ENCODE results near the gene KMT5C.

Gene KMT5C

DNA sequence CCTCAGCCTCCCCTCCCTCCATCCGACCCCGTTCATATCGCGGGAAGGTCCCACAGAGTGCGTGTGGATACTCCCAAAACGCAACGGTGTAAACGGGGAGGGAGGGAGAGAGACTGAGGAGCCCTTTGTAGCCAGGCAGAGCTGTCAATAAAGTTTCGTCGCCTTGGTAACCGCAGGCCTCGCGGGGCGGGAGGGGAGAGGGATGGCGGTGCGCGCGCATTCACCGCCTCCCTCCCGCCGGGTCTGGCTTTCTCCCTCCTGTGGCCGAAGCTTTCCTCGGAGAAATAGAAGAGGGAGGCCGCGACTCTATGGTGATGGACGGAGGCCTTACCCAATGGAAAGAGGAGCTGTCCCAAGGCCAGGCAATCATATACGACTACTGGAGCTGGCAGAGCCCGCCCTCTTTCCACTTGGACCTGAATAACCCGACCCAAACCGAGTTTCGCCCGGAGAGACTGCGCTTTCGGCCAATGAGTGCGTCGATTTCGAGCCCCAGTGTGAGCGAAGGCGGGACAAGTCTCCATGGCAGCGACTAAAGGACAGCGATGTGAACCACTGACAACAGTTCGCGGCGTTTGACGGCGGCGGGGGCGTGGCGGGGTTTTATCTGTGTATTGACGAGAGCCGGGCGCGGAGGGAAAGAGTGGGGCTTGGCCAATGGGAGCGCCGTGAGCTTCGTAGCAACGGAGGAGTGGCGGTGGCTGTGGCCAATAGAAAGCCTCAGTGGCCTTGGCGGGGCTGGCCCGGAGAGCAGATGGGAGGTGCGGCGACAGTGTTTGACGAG lies at the start of gene KMT5C:
Gene KMT5C (plus strand): TSS at position 772 of the 784 bp plus-strand sequence. CDS start 2,061 bp downstream, outside the sequence.
- peak; percentile 100 for DNase-seq

DNA sequence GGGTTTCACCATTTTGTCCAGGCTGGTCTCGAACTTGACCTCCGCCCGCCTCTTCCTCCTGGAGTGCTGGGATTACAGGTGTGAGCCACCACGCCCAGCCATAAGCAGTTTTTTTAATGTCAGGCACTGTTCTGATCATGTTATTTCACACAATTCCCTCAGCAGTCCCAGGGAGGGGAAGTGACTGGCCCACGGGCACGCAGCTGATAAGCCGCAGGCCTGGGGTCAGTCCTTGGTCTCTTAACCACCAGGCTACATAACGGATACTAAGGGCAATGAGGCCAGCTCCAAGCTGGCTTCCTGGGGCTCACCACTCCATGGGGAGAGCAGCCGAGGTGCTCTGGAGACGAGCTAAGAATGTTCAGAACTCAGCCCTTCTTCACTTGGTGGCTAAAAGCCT lies 42.4 kb upstream of the KMT5C start:
- no peak for DNase-seq

DNA sequence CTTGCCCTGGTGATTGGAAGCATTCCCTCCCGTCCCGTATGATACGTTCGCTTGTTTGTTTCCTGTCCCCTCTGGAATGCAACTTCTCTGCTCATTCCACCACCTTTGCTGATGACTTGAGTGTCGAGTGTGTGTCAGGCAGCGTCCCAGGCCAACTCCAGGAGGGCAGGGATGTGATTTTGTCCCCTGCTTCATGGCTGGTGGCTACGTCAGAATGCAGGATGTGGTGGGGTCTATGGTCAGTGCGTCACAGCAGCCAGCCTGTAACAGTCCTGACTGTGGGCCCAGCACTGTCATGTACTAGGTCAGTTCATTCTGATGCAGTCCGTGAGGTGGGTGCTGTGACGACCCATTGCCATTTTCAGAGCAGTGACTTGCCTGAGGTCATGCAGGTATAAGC lies 39.7 kb upstream of the KMT5C start:
- DNase-seq: no peak

DNA sequence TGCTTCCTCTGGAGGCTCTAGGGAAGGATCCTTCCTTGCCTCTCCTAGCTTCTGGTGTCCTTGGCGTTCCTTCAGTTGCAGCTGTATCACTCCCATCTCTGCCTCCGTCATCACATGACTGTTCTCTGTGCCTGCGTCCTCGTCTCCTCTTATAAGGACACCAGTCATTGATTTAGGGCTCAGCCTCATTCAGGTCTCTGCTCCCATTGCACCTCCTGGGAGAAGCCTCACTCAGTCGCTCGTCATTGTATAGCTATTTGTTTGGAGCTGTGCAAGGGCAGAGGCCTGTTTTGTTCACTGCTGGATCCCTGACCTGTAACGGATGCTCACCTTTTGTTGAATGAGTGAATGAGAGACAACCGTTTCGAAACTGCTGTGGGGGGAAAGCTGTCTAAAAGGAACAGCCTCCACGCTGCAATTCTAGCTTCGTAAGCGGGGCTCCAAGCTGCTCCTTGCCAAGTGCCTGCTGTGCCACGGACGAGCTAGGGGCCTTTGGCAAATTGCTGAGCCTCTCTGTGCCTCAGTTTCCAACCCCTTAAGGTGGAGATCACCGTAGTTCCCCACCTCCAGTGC lies 38.7 kb upstream of the KMT5C start:
- no peak for DNase-seq

DNA sequence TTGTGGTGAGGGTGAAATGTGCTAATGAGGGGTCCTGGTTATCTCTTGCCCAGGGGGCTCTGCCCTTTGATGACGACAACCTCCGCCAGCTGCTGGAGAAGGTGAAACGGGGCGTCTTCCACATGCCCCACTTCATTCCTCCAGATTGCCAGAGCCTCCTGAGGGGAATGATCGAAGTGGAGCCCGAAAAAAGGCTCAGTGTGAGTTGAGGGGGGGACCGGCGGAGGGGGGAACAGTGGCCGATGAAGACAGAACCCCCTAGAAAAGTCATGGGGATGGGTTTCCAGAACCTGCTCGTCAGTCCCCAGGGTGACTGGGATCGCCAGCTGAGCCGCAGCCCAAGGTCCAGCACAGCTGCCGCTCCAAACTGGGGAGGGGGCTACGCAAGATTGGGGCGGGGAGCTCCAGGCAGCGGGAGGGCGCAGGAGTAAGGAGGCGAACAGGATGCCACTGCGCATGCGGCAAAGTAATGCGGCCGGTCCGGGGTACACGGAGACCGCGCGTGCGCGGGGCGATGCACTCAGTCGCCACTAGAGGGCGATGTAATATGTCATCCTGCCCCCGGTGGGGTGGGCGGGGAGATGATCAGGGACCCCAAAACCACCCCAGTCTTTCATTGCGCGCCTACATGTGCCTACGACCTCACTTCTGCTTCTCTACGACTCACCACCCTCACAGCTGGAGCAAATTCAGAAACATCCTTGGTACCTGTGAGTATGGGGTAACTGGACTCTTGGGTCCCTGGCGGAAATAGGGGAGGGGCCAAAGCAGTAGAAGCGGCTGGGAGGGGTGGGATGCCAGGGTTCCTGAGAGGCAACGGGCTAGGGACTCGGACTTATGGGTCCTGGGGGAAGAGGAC lies 38.0 kb upstream of the KMT5C start:
- peak; percentile 68 for DNase-seq

DNA sequence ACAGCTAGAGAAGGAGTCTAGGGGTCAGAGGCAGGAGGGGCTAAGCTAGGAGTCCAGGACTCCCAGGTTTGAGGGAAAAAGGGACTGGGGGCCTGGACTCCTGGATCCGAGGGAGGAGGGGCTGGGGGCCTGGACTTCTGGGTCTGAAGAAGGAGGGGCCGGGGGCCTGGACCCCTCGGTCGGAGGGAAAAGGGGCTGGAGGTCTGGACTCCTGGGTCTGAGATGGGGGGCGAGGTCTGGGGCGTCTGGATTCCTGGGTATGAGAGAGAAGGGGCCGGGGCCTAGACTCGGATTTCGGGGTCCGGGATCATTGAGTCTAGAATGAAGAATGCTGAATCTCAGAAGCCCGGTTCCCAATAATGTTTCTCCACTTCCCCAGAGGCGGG lies 37.4 kb upstream of the KMT5C start:
- DNase-seq: no peak

DNA sequence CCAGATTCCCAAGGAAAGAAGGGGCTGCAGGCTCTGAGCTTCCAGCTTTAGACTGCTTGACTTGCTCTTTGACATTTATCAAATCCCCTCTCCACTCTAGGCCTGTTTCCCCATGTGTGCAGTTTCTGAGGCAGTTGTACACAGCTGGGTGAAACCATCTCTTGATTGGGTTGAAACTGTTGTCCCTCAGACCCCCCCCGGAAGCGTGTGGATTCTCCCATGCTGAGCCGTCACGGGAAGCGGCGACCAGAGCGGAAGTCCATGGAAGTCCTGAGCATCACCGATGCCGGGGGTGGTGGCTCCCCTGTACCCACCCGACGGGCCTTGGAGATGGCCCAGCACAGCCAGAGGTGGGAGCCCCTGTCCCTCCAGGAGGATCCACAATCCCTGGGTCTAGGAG lies 36.2 kb upstream of the KMT5C start:
- no peak for DNase-seq

DNA sequence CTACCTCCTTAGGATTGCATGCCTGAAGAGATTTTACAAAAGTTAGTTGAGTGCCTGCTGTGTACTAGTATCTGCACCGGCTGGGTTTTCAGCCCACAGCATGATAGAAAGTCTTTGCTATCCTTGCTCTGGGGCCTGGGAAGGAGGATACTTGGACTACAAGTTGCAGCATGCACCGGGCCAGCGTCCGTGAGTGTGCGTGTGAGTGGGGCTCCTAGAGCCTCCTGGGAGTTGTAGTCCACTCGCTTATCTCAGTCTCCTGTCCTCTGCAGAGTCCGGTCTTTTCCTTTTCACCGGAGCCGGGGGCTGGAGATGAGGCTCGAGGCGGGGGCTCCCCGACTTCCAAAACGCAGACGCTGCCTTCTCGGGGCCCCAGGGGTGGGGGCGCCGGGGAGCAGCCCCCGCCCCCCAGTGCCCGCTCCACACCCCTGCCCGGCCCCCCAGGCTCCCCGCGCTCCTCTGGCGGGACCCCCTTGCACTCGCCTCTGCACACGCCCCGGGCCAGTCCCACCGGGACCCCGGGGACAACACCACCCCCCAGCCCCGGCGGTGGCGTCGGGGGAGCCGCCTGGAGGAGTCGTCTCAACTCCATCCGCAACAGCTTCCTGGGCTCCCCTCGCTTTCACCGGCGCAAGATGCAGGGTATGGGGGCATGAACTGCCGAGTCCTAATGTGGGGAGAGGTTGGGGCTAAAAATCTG lies 35.2 kb upstream of the KMT5C start:
- no peak for DNase-seq

DNA sequence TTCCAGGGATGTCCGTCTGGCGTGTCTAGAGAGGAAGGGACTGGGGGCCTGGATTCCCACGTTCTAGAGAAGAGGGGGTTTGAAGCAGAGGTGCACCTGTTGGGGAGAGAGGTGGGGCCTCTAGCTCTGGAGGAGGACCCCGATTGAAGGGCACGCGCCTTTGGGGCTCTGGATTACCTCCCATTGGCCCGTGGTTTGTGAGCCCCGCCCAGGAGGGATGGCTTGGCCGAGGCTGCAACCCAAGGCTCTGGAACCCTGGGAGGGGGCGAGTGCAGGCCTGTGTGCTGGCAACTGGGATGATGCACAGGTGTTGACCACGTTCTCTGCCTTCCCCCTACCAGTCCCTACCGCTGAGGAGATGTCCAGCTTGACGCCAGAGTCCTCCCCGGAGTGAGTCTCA lies 34.7 kb upstream of the KMT5C start:
- no peak for DNase-seq

DNA sequence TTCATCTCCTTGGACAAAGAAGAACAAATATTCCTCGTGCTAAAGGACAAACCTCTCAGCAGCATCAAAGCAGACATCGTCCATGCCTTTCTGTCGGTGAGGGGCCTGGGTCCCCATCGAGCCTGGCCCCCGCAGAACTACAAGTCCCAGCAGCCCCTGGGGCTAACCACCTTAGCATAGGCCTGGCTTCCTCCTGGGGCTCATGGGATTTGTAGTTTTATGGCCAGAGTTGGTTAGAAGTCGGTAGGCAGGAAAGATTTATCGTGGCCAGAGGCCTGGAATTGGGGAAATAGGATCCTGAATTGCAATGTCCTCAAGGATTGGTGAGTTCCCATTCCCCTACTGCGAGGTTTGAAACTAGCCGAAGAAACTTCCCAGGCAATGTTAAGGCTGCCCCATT lies 34.2 kb upstream of the KMT5C start:
- DNase-seq: no peak

DNA sequence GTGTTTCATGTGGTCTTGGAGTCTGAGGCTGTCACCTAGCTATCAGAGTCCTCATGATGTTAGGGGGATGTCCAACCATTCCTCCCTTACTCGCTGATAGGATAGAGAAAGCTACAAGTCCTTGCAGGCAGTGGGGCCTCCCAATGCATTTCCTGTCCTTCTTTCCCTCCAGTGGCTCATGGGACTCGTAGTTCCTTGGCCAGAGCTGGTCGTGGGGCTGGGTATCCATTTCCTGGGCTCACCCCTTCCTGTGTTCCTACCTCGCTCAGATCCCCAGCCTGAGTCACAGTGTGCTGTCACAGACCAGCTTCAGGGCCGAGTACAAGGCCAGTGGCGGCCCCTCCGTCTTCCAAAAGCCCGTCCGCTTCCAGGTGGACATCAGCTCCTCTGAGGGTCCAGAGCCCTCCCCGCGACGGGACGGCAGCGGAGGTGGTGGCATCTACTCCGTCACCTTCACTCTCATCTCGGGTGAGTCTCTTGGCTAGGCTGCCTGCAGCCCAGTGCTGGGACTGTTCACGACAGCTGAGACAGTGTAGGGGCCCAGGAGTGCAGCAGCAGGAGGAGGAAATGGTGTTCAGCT lies 33.6 kb upstream of the KMT5C start:
- DNase-seq: no peak

DNA sequence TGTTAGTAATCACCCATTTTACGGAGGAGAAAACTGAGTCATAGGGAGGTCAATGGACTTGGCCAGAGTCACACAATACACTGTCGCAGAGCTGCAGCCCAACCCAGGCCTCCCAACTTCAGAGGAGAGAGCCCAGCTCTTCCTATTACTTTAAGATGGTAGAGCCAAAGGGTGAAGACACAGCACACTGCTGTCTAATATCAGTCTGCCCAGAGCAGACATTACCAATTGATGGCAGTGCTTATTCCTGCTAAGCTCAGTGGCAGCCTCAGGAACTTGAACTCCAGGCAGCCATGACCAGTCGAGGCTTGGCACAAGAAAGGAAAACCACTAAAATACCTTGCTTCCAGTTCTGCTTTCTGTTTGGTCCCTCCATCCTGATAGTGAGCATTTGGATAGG lies 33.0 kb upstream of the KMT5C start:
- DNase-seq: no peak

DNA sequence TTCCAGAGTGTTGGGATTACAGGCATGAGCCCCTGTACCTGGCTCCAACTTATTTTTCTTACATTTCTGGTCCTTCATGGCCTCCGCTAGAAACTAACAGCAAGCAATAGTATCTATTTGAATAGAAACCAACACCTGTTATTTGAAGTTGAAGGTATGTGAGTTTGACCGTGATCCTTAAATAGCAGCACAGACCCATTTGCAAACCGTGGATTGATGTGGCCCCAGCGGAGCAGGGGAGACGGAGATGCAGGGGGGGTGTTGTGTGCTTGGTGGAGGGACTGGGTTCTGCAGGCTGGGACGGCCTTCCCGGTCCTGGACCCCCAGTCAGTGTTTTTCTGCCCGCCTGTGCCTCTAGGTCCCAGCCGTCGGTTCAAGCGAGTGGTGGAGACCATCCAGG lies 31.4 kb upstream of the KMT5C start:
- DNase-seq: no peak

DNA sequence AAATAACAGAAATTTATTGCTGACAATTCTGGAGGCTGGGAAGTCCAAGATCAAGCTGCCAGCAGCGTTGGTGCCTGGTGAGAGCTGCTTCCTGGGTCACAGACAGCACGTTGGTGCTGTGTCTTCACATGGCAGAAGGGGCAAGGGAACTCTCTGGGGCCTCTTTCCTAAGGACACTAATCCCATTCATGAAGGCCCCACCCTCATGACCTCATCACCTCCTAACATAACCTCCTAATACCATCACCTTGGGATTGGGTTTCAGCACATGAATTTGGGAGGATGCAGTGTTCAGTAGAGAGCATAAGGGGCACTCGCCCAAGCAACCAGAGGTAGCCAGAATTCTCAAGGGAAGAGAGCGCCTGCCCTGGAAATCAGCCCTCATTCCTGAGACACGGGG lies 30.2 kb upstream of the KMT5C start:
- no peak for DNase-seq

DNA sequence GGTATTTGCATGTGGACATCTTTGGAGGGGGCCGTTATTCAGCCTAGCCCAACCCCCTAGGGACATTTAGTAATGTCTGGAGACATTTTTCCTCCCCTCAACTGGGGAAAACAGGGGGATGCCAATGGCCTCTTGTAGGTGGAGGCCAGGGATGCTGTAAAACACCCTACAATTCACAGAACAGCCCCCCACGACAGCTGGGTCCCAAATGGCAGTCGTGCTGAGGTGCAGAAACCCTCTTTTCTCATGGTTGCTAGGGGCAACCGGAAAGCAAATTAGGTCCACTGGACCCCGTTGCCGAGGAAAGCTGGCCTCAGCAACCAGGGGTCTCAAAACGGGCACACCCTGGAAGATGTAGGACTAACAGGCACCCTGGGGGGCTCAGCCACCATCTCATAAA lies 29.2 kb upstream of the KMT5C start:
- DNase-seq: no peak

DNA sequence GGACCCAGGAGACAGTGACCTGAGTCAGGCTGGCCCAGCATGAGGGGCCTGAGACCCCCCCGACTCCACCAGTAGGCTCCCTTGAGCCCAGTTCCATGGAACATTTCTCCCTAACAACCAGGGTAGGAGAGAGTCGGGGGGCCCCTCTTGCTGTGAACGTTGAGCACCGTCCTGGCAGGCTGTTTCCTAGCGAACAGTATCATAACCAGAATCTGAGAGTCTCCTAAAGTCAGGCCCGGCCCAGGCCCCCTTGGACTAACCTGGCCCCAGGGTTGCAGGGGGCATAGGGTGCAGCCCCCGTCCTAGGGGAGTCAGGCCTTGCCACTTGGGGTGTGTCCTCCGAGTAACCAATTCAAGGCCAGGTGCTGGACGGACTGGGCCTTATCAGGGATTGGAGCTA lies 28.3 kb upstream of the KMT5C start:
- no peak for DNase-seq

DNA sequence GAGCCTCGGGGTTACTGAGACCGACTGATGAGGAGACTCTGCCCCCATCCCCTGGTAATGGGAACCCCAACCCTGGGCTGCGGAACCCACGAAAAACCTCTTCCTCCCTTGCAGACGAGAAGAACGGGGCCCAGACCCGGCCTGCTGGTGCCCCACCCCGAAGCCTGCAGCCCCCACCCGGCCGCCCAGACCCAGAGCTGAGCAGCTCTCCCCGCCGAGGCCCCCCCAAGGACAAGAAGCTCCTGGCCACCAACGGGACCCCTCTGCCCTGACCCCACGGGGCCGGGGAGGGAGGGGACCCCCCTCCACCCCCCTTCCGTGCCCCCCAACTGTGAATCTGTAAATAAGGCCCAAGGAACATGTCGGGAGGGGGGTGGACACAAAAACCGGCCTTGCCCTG lies 27.9 kb upstream of the KMT5C start:
- no peak for DNase-seq

DNA sequence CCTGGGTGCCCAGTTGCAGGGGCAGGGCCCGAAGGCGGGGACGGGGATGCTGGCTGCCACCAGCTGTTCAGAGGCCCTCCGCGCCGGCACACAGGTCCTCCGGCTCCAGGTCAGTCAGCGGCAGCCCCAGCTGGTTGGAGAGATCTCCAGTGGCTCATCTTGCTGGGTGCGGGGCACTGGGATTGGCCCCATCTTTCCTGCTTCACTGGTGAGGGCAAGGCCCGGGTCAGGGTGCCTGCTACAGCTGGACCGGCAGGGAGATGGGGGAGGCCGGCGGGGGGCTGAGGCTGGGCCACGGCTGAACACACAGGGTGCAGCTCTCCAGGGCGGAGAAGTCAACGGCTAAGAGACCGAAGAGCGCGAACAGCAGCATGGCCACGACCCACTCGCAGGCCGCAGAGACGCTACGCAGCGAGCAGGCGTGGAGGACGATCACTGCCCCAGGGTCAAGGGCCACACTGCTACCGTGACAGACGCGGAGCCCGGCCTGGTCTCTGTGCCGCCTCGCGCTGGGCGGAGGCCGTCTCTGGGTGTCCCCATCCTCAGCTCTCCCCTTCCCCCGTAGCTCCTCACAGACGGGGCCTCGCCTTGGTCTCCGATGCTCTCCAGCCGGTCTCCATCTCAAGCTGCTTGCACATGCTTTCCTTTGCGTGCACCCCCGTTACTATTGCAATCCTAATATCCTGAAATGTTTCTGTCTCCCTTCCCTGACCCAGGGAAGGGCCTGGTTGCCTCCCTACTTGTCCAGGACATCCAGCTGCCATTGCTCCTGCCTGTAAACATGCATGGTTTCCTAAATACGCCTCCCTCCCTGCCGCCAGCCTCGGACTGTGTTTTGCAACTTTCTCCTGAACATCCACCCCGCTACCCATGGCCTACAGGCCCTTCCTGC lies 26.8 kb upstream of the KMT5C start:
- DNase-seq: no peak

DNA sequence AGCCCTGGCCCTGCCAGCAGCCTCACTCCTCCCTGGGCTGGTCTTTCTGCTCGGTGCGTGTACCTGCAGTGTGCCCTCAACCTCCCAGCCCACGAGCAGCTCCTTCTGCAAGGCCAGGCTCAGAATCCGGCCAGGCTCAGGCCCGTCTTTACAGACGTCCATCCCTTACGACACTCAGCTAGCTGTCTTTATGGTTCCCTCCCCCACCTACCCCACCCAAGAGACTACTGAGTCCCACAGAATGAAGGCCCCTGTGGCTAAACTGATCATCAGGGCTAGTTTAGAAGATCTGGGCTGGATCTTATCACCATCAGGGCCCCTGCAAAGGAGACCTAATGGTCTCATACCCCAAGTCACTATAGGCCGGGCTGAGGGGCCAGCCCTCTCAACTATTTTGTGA lies 25.3 kb upstream of the KMT5C start:
- DNase-seq: no peak

DNA sequence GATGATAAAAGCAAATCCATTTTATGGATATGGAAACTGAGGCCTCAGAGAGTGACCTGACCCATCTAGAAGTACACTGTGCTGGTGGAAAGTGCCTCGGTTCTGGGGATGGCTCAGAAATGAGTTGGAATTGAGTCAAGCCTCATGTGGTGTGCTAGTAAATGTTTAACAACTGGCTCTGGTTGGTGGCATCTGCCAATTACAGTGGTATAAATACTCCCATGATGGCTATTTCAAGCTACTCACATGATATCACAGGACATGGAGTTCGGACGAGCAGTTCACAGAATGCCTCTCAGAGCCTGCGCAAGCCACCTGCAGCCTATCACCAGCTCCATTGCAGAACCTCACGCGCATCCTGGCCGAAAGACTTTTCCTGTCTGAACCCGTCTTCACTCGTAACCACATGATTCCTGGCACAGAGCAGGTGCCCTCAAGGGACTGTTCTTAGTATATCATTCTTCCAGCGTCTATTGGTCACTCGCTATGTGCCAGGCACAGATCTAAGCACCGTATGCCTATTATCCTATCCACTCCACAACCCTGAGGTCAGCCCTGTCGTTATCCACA lies 23.6 kb upstream of the KMT5C start:
- no peak for DNase-seq

DNA sequence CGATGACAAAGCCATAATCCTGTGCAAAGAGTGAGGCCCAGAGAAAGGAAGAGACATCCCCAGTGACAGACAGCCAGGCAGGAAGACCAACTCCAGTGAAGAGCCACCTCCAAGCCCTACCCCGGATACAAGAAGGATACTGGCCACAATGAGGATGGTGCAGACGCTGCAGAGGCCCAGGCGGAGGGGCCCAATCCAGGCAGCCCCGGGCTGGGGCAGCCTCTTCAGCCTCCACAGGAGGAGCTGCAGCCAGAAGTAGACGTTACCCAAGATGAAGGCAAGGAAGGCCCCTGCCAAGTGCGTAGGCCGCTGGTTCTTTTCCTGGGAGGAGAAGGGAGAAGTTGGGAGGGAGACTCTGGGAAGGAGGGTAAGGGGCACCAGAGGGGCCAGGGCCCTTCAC lies 23.0 kb upstream of the KMT5C start:
- DNase-seq: no peak

DNA sequence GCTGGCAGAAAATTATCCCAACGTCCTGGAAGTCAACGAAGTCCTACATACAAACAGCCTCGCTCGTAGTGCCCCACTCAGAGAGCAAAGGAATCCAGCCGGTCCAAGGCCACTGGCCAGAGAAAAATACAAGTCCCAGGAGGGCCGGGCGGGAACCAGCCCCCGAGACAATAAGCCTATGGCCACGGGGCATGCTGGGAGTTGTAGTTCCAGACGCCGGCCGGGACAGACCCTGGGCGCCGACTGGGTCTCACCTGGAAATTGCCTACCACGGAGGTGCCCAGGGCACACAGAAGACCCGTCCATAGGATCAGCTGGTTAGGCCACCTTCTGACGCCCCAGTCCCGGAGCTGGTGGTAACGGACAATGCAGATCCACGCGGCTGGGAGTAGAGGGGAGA lies 19.9 kb upstream of the KMT5C start:
- peak; percentile 26 for DNase-seq

All from fibroblast of skin of right quadriceps (primary cell).